Psoas muscle (tissue), 8 donors: Measurements from ENCODE around the gene APOC3. TPM values are rescaled to one million over a fixed set of nuclear protein-coding genes. Genes with fewer than 3 reads are reported as not detected.

Source experiments
- ATAC-seq, 4 donors: fragments of 200-7000 bp; cut with Tn5 transposase; one replicate each; pipeline ENCODE4 v1.9.1; 2020; ENCODE audit warnings: moderate library complexity in 3 of 4, mild to moderate bottlenecking in 2 of 4
- DNase-seq, 2 donors: peaks; one replicate each; pipeline ENCODE4 v3.0.0-alpha.2; 2020
- H3K27ac ChIP-seq: fragments of 200-600 bp; one replicate; pipeline ENCODE4 v1.8.0; 2022
- H3K27me3 ChIP-seq, 3 donors: fragments of 200-600 bp in 1 of 3; one replicate each; pipeline versions ENCODE4 v1.6.1 to v1.8.0; 2013 to 2022; ENCODE audit warnings: low read length in 2 of 3, mild to moderate bottlenecking in 2 of 3, moderate library complexity in 1 of 3; ENCODE audit not compliant: insufficient read depth in 3 of 3
- H3K36me3 ChIP-seq, 2 donors: fragments of 200-600 bp in 1 of 2; one replicate each; pipeline versions ENCODE4 v1.6.1 to v1.8.0; 2013 to 2022; ENCODE audit warnings: low read depth in 1 of 2, mild to moderate bottlenecking in 1 of 2, moderate library complexity in 1 of 2; ENCODE audit not compliant: insufficient read depth in 1 of 2
- H3K4me1 ChIP-seq: fragments of 200-600 bp; one replicate; pipeline ENCODE4 v1.8.0; 2022
- H3K4me3 ChIP-seq: fragments of 200-600 bp; one replicate; pipeline ENCODE4 v1.8.0; 2022; ENCODE audit warnings: mild to moderate bottlenecking
- H3K9me3 ChIP-seq: fragments of 200-600 bp; one replicate; pipeline ENCODE4 v1.8.0; 2022
- CTCF ChIP-seq: fragments of 200-600 bp; IDR thresholded peaks from one replicate; pipeline ENCODE4 v1.8.0; 2022; ENCODE audit warnings: antibody characterized with exemption
- WGBS, 3 donors: extraction: QIAGEN DNeasy Blood & Tissue Kit; methylation state at CpG; one replicate each; pipeline versions ENCODE4 v1.1.6 to v1.1.7; 2013; 5-methylcytosine and 5-hydroxymethylcytosine counted together
- intact Hi-C, 2 donors: fragments of 100-400 bp; cut with DNase I; formaldehyde crosslinking; loops; one replicate each; pipeline versions ENCODE4 v1.11.0 to v1.14.2; 2022
- polyA plus RNA-seq, 3 donors: library from polyadenylated mRNA; stranded (reverse); fragments of 200-250 nt; gene quantifications; one replicate each; pipeline ENCODE4 v1.2.3, GENCODE V29; 2013
- total RNA-seq, 4 donors: library from RNA; stranded (reverse); fragmentation: NEBNext Ultra II Directional in 2 of 4; extraction: Animal tissue kit (Norgen Biotek cat#: 25700) in 2 of 4; gene quantifications; one replicate each; pipeline versions ENCODE4 v1.2.1 to v1.2.4, GENCODE V29; 2021 to 2023
- donor health status: healthy with polysubstance abuse.
- donor health status: DM: no; HTN: no; CAD: no; lungs with moderate emphysema.
- donor health status: Bipolar disorder and iron deficiency.
- donor health status: healthy.
- donor health status: DM: yes; HTN: yes; CAD: no.
- donor health status: DM: no; HTN: no; CAD: no.
- donor health status: DM: no; HTN: no; CAD: no.
- donor health status: DM: yes; HTN: yes; CAD: no.

APOC3 gene
- total and polyA plus RNA-seq, 7 donors: 0.26 to 2.2 (median 0.46) TPM; not detected in 4

GRCh38 chr11:116862185-116862584 lies 32.5 kb downstream of the APOC3 start:
- peaks cover 12% of the 10 kb centered on the region for H3K4me1 ChIP-seq
- ATAC-seq: no peak
- no peak for TF ChIP-seq CTCF
- intact Hi-C loops: no loop called here
- WGBS, 3 donors: 77 to 90% (median 81%) methylated on average over 3 of the region's 3 CpGs
- no peaks in the 10 kb centered on the region for H3K9me3 ChIP-seq
- no peak for DNase-seq
- H3K27me3 ChIP-seq: no peaks in the 10 kb centered on the region
- no peak overlapping the region for H3K27ac ChIP-seq
- H3K36me3 ChIP-seq: peaks cover 6 to 91% of the 10 kb centered on the region in 2 donors
- H3K4me3 ChIP-seq: no peak overlapping the region

DNA sequence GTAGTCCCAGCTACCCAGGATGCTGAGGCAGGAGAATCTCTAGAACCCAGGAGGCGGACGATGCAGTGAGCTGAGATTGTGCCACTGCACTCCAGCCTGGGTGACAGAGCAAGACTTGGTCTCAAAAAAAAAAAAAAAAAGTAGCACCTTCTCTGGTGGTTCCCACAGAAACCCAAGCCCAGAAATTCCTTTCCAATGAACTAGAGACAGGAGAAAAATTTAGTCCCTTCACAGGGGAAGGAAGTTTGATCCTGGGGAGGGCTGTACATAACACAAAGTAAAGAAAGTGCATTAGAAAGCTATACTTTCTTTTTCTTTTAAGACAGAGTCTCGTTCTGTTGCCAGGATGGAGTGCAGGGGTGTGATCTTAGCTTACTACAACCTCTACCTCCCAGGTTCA lies 33.2 kb downstream of the APOC3 start:
- Histone ChIP-seq H3K4me3 (no peak overlapping the region), H3K9me3 (no peaks in the 10 kb centered on the region), H3K27ac (no peak overlapping the region), H3K36me3 (peaks cover 6 to 91% of the 10 kb centered on the region in 2 donors), H3K4me1 (peaks cover 18% of the 10 kb centered on the region), H3K27me3 (no peaks in the 10 kb centered on the region)
- DNase-seq (no peak), ATAC-seq (no peak)
- TF ChIP-seq CTCF: no peak
- 94 to 99% (median 95%) methylated on average over 3 of the region's 3 CpGs for WGBS, 3 donors
- intact Hi-C loops: no loop called here

- no peak for DNase-seq
- Histone ChIP-seq H3K4me3 (no peak overlapping the region), H3K4me1 (peaks cover 29% of the 10 kb centered on the region), H3K27ac (no peak overlapping the region), H3K9me3 (no peaks in the 10 kb centered on the region), H3K27me3 (no peaks in the 10 kb centered on the region), H3K36me3 (peaks cover 6 to 91% of the 10 kb centered on the region in 2 donors)
- intact Hi-C loops: no loop called here
- WGBS, 3 donors: 32 to 51% (median 38%) methylated on average over 5 of the region's 5 CpGs
- ATAC-seq: peak in 3 of 4 donors; percentile 24 to 70 (median 34)
- TF ChIP-seq CTCF: no peak
These were observed 34.8 kb downstream of the APOC3 start for GRCh38 chr11:116864531-116864930.

DNA sequence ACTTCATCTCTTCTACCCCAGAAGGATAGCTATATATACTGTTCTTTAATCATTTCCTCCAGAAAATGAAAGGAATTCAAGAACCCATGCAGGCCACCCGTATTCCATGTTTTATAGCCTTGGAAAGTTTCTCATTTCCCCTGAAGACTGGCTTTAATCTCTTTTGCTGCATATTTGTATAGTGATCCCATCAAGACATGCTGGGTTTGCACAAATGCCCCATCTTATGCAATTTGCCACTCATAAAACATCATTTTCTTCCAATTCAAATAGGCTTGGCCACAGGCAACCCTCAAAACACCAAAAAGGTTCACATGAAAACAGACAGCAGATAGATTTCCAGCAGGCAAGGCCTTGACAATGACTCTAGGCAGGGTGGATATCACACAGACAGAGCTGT lies 36.0 kb downstream of the APOC3 start:
- intact Hi-C loops: loop anchor here in 1 of 2 donors (5.0 kb wide), 1 partner anchor 362 kb away; no protein-coding TSS in a partner anchor
- Histone ChIP-seq H3K27ac (no peak overlapping the region), H3K9me3 (no peaks in the 10 kb centered on the region), H3K27me3 (no peaks in the 10 kb centered on the region), H3K36me3 (peaks cover 12 to 93% of the 10 kb centered on the region in 2 donors), H3K4me1 (peaks cover 29% of the 10 kb centered on the region), H3K4me3 (no peak overlapping the region)
- WGBS, 3 donors: 75 to 86% (median 79%) methylated on average over 1 of the region's 1 CpG
- DNase-seq (no peak), ATAC-seq (no peak)
- TF ChIP-seq CTCF: no peak
